WTC11 (cell line): ENCODE data around the gene PDPK1. TPM values are rescaled to one million over a fixed set of nuclear protein-coding genes. Genes with fewer than 3 reads are reported as not detected.
"Not testable (repeated sequence)": the region's sequence is repeated elsewhere in the genome, so short reads cannot be mapped to it uniquely, and the experiment has no call there.

Experiments used
- ATAC-seq: fragments of 200-7000 bp; cut with Tn5 transposase; 2 replicates; pipeline ENCODE4 v1.10.0; 2021; ENCODE audit warnings: mild to moderate bottlenecking, moderate library complexity
- CTCF ChIA-PET: fragments of 300-600 bp; sonication (Branson Sonifier 250); formaldehyde crosslinking; loops from one replicate; lab custom pipeline; 2021; ENCODE audit warnings: antibody characterized with exemption; lab: Charles Lee
- POLR2A ChIA-PET: fragments of 350-600 bp; sonication (Branson Sonifier 250); formaldehyde crosslinking; loops from one replicate; lab custom pipeline; 2021; ENCODE audit warnings: antibody characterized with exemption; lab: Charles Lee
- DNase-seq: peaks from one replicate; pipeline ENCODE4 v3.0.0; 2021; ENCODE audit warnings: low spot score
- H3K27ac Mint-ChIP-seq: 2 replicates; pipeline ENCODE4 v1.8.0; 2021; ENCODE audit warnings: mixed read lengths
- H3K27me3 Mint-ChIP-seq: 2 replicates; pipeline ENCODE4 v1.8.0; 2021; ENCODE audit warnings: low read depth, mild to moderate bottlenecking, moderate library complexity, mixed read lengths
- H3K36me3 Mint-ChIP-seq: 2 replicates; pipeline ENCODE4 v1.8.0; 2021; ENCODE audit warnings: mixed read lengths
- H3K4me1 Mint-ChIP-seq: 2 replicates; pipeline ENCODE4 v1.8.0; 2022; ENCODE audit warnings: mixed read lengths
- H3K4me3 Mint-ChIP-seq: 2 replicates; pipeline ENCODE4 v1.8.0; 2021; ENCODE audit warnings: mild to moderate bottlenecking, moderate library complexity, mixed read lengths
- H3K9me3 Mint-ChIP-seq: 2 replicates; pipeline ENCODE4 v1.8.0; 2021; ENCODE audit warnings: mixed read lengths
- CBFB ChIP-seq: sonication (generic); formaldehyde crosslinking; IDR thresholded peaks from 2 replicates; pipeline ENCODE4 v1.8.1; 2022; ENCODE audit warnings: mild to moderate bottlenecking, low read depth, missing genetic modification reagents
- EMX1 ChIP-seq: fragments of 250-450 bp; sonication (Bioruptor Pico); IDR thresholded peaks from 2 replicates; pipeline ENCODE4 v1.8.0; 2021; ENCODE audit warnings: mild to moderate bottlenecking
- FOXP1 ChIP-seq: sonication (generic); formaldehyde crosslinking; IDR thresholded peaks from 2 replicates; pipeline ENCODE4 v1.8.0; 2022; ENCODE audit warnings: missing genetic modification reagents, mild to moderate bottlenecking, moderate library complexity, borderline replicate concordance
- GRHL2 ChIP-seq: fragments of 250-450 bp; sonication (Bioruptor Pico); IDR thresholded peaks from 2 replicates; pipeline ENCODE4 v1.8.0; 2022; ENCODE audit warnings: mild to moderate bottlenecking, moderate library complexity; ENCODE audit not compliant: insufficient replicate concordance, severe bottlenecking
- RORB ChIP-seq: fragments of 250-450 bp; sonication (Bioruptor Pico); IDR thresholded peaks from 2 replicates; pipeline ENCODE4 v1.9.0; 2021; ENCODE audit warnings: mild to moderate bottlenecking
- SP1 ChIP-seq: sonication (generic); formaldehyde crosslinking; conservative IDR thresholded peaks from 2 replicates; pipeline ENCODE4 v1.8.1; 2022; ENCODE audit warnings: missing genetic modification reagents
- ZNF121 ChIP-seq: sonication (generic); formaldehyde crosslinking; IDR thresholded peaks from 2 replicates; pipeline ENCODE4 v1.8.0; 2023; ENCODE audit warnings: missing genetic modification reagents
- ZNF138 ChIP-seq: sonication (generic); formaldehyde crosslinking; conservative IDR thresholded peaks from 2 replicates; pipeline ENCODE4 v1.8.1; 2022; ENCODE audit warnings: mild to moderate bottlenecking, moderate library complexity, missing genetic modification reagents
- total RNA-seq: library from RNA; stranded (reverse); gene quantifications from 3 replicates; pipeline ENCODE4 v1.2.3, GENCODE V29; 2021
- TF ChIP-seq, protein P1 (sequence below): sonication (generic); formaldehyde crosslinking; IDR thresholded peaks from 2 replicates; pipeline ENCODE4 v1.8.0; 2022; ENCODE audit warnings: mild to moderate bottlenecking, missing genetic modification reagents
- TF ChIP-seq, protein P2 (sequence below): sonication (generic); formaldehyde crosslinking; conservative IDR thresholded peaks from 2 replicates; pipeline ENCODE4 v1.8.1; 2023; ENCODE audit warnings: mild to moderate bottlenecking, low read depth, missing genetic modification reagents, moderate library complexity
- TF ChIP-seq, protein P3 (sequence below): fragments of 200-600 bp; IDR thresholded peaks from 2 replicates; pipeline ENCODE4 v1.8.0; 2022; ENCODE audit warnings: antibody characterized with exemption

Gene PDPK1
- total RNA-seq, 1 experiment from 2014 or later = 31.4 TPM

DNA sequence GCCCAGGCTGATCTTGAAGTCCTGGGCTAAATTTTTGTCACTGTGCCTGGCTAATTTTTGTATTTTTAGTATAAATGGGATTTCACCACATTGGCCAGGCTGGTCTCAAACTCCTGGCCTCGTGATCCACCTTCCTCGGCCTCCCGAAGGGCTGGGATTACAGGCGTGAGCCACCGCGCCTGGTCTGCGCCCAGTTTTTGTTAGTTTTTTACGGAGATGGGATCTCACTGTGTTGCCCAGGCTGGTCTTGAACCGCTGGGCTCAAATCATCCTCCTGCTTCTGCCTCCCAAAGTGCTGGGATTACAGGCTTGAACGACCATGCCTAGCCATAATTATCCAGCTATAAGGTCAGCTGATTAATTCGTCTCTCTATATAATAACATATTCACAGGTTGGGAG, 3.9 kb upstream of the PDPK1 start:
- peaks cover 12% of the 10 kb centered on the region for H3K4me1 Mint-ChIP-seq
- no peak overlapping the region; the same call in 1 of the 2 replicates for H3K27ac Mint-ChIP-seq
- CTCF ChIA-PET = no interaction called here
- no peaks in the 10 kb centered on the region for H3K9me3 Mint-ChIP-seq
- no peaks in the 10 kb centered on the region for H3K36me3 Mint-ChIP-seq
- ATAC-seq = no peak
- H3K27me3 Mint-ChIP-seq = peaks cover 8% of the 10 kb centered on the region; the same call in 1 of the 2 replicates
- TF ChIP-seq, protein P1, sequence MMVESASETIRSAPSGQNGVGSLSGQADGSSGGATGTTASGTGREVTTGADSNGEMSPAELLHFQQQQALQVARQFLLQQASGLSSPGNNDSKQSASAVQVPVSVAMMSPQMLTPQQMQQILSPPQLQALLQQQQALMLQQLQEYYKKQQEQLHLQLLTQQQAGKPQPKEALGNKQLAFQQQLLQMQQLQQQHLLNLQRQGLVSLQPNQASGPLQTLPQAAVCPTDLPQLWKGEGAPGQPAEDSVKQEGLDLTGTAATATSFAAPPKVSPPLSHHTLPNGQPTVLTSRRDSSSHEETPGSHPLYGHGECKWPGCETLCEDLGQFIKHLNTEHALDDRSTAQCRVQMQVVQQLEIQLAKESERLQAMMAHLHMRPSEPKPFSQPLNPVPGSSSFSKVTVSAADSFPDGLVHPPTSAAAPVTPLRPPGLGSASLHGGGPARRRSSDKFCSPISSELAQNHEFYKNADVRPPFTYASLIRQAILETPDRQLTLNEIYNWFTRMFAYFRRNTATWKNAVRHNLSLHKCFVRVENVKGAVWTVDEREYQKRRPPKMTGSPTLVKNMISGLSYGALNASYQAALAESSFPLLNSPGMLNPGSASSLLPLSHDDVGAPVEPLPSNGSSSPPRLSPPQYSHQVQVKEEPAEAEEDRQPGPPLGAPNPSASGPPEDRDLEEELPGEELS (CRISPR knock-in tag) = no peak
- no peak for TF ChIP-seq CBFB (CRISPR knock-in tag)
- TF ChIP-seq GRHL2 (CRISPR knock-in tag) = no peak
- TF ChIP-seq, protein P2, sequence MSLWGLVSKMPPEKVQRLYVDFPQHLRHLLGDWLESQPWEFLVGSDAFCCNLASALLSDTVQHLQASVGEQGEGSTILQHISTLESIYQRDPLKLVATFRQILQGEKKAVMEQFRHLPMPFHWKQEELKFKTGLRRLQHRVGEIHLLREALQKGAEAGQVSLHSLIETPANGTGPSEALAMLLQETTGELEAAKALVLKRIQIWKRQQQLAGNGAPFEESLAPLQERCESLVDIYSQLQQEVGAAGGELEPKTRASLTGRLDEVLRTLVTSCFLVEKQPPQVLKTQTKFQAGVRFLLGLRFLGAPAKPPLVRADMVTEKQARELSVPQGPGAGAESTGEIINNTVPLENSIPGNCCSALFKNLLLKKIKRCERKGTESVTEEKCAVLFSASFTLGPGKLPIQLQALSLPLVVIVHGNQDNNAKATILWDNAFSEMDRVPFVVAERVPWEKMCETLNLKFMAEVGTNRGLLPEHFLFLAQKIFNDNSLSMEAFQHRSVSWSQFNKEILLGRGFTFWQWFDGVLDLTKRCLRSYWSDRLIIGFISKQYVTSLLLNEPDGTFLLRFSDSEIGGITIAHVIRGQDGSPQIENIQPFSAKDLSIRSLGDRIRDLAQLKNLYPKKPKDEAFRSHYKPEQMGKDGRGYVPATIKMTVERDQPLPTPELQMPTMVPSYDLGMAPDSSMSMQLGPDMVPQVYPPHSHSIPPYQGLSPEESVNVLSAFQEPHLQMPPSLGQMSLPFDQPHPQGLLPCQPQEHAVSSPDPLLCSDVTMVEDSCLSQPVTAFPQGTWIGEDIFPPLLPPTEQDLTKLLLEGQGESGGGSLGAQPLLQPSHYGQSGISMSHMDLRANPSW (CRISPR knock-in tag) = no peak
- peak; percentile 71; the same call in 1 of the 2 replicates for TF ChIP-seq ZNF121 (CRISPR knock-in tag)
- TF ChIP-seq, all 79 proteins: peak for 1
- DNase-seq = no peak
- POLR2A ChIA-PET = no interaction called here
- peak overlapping the region; percentile 41 for H3K4me3 Mint-ChIP-seq

DNA sequence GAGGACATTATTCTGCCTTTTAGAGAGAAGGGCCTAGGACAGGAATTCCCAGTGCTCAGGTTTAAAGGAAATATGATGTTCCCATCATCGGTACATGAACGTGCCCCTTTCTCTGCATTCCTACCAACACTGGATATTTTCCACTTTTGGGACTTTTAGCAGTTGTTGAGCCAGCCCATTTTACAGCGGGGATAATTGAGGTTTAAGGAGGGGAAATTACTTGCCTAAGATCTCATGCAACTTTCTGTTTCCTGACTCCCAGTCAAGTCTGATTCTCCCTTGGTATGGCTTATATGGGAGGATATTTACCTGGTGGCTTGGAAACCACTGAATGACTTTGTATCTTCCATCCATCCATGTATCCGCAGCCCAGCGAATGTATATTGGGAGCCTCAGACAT, 3.5 kb upstream of the PDPK1 start:
- H3K9me3 Mint-ChIP-seq, H3K36me3 Mint-ChIP-seq, ATAC-seq, H3K27ac Mint-ChIP-seq, POLR2A ChIA-PET, CTCF ChIA-PET, DNase-seq, H3K27me3 Mint-ChIP-seq: not testable (repeated sequence)
- Mint-ChIP-seq H3K4me1 (peaks cover 14% of the 10 kb centered on the region), H3K4me3 (peak overlapping the region; percentile 41; the same call in 1 of the 2 replicates)

DNA sequence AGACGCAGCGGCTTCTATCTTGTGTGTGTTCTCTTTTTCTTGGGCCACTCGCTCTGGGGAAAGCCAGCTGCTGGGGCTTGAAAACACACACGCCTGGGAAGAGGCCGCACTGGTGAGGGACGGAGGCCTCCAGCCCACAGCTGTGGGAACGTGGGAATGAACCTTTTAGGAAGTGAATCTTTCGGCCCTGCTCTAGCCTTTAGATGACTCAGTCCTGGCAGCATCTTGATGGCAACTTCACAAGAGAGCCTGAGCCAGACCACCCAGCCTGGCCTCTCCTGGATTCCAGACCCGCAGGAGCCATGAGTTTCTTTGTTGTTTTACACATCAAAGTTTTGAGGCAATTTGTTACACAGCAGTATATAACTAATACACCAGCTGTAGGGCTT, 2.2 kb upstream of the PDPK1 start:
- H3K27me3 Mint-ChIP-seq = peaks cover 8% of the 10 kb centered on the region; the same call in 1 of the 2 replicates
- no peak for DNase-seq
- ChIA-PET POLR2A (interaction anchor here (0.6 kb wide), 1 partner anchor 8 kb away, joined by 3 read pairs; no protein-coding TSS in a partner anchor), CTCF (no interaction called here)
- H3K9me3 Mint-ChIP-seq = no peaks in the 10 kb centered on the region
- peaks cover 14% of the 10 kb centered on the region for H3K4me1 Mint-ChIP-seq
- H3K4me3 Mint-ChIP-seq = no peak overlapping the region
- no peak overlapping the region for H3K27ac Mint-ChIP-seq
- TF ChIP-seq ZNF138 (CRISPR knock-in tag) (no peak), SP1 (CRISPR knock-in tag) (no peak), FOXP1 (no peak), EMX1 (CRISPR knock-in tag) (no peak), RORB (no peak)
- TF ChIP-seq, protein P3, sequence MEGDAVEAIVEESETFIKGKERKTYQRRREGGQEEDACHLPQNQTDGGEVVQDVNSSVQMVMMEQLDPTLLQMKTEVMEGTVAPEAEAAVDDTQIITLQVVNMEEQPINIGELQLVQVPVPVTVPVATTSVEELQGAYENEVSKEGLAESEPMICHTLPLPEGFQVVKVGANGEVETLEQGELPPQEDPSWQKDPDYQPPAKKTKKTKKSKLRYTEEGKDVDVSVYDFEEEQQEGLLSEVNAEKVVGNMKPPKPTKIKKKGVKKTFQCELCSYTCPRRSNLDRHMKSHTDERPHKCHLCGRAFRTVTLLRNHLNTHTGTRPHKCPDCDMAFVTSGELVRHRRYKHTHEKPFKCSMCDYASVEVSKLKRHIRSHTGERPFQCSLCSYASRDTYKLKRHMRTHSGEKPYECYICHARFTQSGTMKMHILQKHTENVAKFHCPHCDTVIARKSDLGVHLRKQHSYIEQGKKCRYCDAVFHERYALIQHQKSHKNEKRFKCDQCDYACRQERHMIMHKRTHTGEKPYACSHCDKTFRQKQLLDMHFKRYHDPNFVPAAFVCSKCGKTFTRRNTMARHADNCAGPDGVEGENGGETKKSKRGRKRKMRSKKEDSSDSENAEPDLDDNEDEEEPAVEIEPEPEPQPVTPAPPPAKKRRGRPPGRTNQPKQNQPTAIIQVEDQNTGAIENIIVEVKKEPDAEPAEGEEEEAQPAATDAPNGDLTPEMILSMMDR = no peak
- H3K36me3 Mint-ChIP-seq = no peaks in the 10 kb centered on the region
- no peak for ATAC-seq

DNA sequence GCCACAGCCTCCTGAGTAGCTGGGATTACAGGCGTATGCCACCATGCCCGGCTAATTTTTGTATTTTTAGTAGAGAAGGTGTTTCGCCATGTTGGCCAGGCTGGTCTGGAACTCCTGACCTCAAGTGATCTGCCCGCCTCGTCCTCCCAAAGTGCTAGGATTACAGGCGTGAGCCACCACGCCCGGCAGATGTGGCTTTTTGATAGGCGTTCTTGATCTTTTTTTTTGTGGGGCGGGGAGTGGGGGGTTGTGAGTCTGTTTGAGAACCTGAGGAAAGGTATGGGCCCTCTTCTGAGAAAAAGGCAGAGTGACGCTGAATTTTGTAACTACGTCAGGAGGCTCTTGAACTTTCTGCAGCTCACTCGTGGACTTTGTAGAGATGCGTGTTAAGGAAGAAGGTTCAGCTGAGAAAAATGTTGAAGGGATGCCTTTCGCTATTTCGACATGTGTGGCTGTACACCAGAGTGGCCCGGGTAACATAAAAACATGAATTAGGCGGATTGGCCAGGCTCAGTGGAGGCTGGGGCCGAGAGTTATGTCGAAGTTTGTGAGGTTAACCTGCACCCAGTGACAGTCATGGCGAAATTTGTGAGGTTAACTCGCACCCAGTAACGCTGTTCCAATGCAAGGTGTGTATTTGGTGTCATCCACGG, 1.5 kb downstream of the PDPK1 start:
- POLR2A ChIA-PET, H3K9me3 Mint-ChIP-seq, ATAC-seq, H3K27me3 Mint-ChIP-seq, H3K36me3 Mint-ChIP-seq, H3K27ac Mint-ChIP-seq, DNase-seq: not testable (repeated sequence)
- CTCF ChIA-PET = interaction anchor here (0.6 to 0.7 kb wide), 2 partner anchors 51 to 110 kb away, joined by 3 to 4 read pairs; no protein-coding TSS in a partner anchor
- peaks cover 12% of the 10 kb centered on the region for H3K4me1 Mint-ChIP-seq
- H3K4me3 Mint-ChIP-seq = peak overlapping the region; percentile 75

DNA sequence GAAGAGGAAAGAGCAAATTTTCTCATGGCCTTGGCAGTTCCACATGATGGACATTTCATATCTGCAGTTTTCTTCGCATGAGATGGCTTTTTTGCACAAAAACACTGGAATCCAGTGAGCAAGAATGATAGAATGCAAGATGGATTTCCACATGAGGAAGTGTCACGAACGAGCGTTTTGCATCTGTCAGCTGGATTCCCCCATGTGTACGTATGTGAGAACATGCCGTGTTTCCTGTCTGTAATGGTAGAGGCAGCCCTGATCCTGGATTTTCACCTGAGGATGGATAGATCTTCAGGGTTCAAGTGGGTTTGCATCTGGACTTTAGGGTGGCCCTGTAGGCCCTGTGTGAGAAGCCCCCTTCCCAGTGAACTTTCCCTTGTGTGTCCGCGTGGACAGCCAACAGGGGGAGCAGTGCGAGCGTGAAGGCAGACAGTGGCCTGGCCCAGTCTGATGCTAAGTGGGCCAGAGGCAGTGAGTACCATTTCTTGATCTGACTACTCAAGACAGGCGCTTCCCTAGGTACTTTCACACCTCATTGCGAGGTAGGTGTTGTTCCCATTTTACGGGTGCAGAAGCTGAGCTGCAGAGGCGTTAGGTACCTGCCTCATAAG, 2.1 kb downstream of the PDPK1 start:
- peak; percentile 74 for DNase-seq
- CTCF ChIA-PET, H3K9me3 Mint-ChIP-seq, POLR2A ChIA-PET, H3K36me3 Mint-ChIP-seq, H3K27ac Mint-ChIP-seq, H3K27me3 Mint-ChIP-seq: not testable (repeated sequence)
- H3K4me3 Mint-ChIP-seq = peak overlapping the region; percentile 75
- peaks cover 12% of the 10 kb centered on the region for H3K4me1 Mint-ChIP-seq
- ATAC-seq = peak; percentile 22

DNA sequence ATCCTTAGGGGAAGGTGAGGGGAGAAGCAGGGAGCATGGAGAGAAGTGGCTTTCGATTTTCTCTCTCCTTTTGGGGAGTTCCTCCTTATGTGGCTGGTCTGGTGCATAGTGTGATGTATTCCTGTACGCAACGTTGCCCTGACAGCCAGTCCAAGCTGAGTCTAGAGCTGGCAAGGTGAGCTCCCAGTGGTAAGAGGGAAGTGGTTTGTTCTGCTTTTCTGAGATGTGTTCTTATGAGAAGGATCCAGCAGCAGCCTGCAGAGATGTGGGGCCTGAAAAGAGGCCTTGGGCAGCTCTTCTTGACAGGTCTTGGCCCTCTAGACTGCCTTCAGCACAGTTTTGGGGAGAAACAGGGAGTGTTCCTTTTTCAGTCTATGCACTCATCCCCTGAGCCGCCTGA, 3.1 kb downstream of the PDPK1 start:
- H3K27ac Mint-ChIP-seq, POLR2A ChIA-PET, ATAC-seq, H3K27me3 Mint-ChIP-seq, CTCF ChIA-PET, H3K4me3 Mint-ChIP-seq, H3K36me3 Mint-ChIP-seq, DNase-seq, H3K9me3 Mint-ChIP-seq: not testable (repeated sequence)
- H3K4me1 Mint-ChIP-seq = peaks cover 12% of the 10 kb centered on the region
